ENCODE data around the gene WDR55.

DNA sequence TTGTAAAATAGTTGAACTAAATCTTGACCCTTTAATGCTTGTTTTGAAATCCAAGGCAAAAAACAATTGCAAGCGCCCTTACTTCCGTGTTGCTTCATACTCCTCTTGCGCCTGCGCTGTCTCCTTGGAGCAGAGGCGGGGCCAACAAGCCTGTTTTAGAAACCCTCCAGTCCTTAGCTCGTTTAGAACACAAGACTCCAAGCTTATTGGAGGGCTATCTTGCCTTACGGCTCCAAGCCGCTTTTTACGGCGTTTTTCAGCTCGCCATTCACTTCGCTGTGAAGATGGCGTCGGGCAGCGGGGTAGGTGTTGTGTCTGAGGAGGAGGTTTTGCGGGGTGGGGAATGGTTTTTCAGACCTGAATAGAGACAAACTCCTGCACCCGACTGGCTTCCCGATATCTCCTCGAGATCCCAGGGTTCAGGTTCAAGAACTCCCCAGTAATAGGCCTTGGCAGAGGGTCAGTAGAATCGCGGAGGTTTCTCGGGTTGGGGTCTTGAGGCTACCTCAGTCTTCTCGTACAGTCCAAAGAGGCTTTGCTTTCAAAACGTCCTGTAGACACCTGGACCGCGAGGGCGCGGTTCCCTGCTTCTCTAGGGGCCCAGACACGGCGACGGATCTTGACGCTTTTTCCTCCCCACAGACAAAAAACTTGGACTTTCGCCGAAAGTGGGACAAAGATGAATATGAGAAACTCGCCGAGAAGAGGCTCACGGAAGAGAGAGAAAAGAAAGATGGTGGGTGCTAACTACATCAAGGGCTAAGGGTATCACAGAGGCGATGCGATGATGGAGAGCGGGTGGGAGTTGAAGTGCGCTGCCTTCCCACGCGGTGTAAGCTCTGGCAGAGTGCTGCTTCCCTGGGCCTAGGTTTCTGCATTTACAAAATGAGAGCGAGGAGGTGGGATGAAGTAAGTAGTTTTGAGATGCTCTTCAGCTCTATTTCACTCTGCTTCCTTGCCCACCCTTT lies 35.8 kb downstream of the WDR55 start, which contains the start of gene ZMAT2:
- TF ChIP-seq, protein P1, sequence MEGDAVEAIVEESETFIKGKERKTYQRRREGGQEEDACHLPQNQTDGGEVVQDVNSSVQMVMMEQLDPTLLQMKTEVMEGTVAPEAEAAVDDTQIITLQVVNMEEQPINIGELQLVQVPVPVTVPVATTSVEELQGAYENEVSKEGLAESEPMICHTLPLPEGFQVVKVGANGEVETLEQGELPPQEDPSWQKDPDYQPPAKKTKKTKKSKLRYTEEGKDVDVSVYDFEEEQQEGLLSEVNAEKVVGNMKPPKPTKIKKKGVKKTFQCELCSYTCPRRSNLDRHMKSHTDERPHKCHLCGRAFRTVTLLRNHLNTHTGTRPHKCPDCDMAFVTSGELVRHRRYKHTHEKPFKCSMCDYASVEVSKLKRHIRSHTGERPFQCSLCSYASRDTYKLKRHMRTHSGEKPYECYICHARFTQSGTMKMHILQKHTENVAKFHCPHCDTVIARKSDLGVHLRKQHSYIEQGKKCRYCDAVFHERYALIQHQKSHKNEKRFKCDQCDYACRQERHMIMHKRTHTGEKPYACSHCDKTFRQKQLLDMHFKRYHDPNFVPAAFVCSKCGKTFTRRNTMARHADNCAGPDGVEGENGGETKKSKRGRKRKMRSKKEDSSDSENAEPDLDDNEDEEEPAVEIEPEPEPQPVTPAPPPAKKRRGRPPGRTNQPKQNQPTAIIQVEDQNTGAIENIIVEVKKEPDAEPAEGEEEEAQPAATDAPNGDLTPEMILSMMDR (IDR thresholded peaks at IDR 0.05), result no peak
- TF ChIP-seq POLR2A (IDR thresholded peaks at IDR 0.05), result peak; percentile 25 to 79
